SH-SY5Y (cell line): ENCODE measurements around the gene OLFM2.

ENCODE experiments used
- GATA2 ChIP-seq: IDR thresholded peaks from 2 replicates; pipeline ENCODE4 v1.6.1; 2011; ENCODE audit warnings: mild to moderate bottlenecking, low read depth, low read length
- GATA3 ChIP-seq: IDR thresholded peaks from 2 replicates; pipeline ENCODE4 v1.6.1; 2011; ENCODE audit warnings: low read depth, mild to moderate bottlenecking, low read length, moderate library complexity

DNA sequence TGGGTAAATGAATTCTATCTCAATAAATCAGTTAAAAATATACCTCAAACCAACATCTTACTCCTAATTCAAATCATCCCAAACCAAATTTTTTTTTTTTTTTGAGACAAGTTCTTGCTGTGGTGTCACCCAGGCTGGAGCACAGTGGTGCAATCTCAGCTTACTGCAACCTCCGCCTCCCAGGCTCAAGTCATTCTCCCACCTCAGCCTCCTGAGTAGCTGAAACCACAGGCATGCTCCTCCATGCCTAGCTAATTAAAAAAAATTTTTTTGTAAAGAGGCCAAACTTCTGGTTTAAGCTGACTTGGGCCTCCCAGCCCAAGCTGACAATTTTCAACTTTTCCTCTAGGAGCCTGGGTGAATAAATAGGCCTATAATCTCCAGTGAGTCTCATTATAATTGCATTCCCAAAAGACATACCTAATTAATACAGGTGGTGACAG lies 22.1 kb upstream of the OLFM2 start:
- TF ChIP-seq GATA2 (no peak), GATA3 (no peak)
